Measurements from ENCODE around the gene AIDA.
A peak's percentile ranks its signal among the peaks of the same experiment; 100 is the strongest.

The AIDA gene

GRCh38 chr1:222654849-222655248 lies 57.4 kb downstream of the AIDA start:
- no peak for DNase-seq
- intact Hi-C loops (cut with DNase I) = no loop called here

- intact Hi-C loops (cut with DNase I) = no loop called here
- DNase-seq = no peak
These were observed 59.0 kb downstream of the AIDA start for GRCh38 chr1:222653178-222653827.

DNA sequence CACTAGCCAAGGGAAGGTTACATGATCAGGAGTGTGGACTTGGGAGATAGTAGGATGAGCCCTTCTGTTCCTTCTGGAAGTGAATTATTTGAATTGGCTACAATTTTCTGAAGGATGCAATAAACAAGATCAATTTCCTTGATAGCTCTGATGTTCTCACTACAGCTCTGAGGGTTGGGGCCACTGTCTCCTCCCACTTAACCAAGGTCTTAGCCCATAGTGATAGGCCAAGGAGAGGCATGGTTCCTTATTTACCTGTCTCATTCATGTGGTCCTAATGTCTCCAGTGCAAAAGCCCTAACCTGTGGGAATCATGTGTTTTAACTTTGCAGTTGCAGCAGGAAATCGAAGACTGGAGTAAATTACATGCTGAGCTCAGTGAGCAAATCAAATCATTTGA lies 59.6 kb downstream of the AIDA start:
- DNase-seq = no peak
- intact Hi-C loops (cut with DNase I) = no loop called here

- intact Hi-C loops (cut with DNase I) = loop anchor here (2.0 kb wide), 1 partner anchor 68 kb away; the partner anchor contains the start of genes AIDA and BROX
- no peak for DNase-seq
These were observed 67.7 kb downstream of the AIDA start for GRCh38 chr1:222644636-222644980.

- peak; percentile 90 to 99 (median 95) for DNase-seq
- intact Hi-C loops (cut with DNase I) = loop anchor here (2.0 kb wide), 2 partner anchors 55 to 69 kb away; partner anchors contain the start of genes AIDA, BROX and TAF1A
These were observed 68.2 kb downstream of the AIDA start for GRCh38 chr1:222643938-222644635.

GRCh38 chr1:222643606-222643937 lies 68.7 kb downstream of the AIDA start:
- intact Hi-C loops (cut with DNase I) = loop anchor here (2.0 kb wide), 1 partner anchor 55 kb away; the partner anchor contains the start of gene TAF1A
- no peak for DNase-seq

GRCh38 chr1:222642468-222642867 lies 69.8 kb downstream of the AIDA start:
- intact Hi-C loops (cut with DNase I) = loop anchor here (2.0 kb wide), 1 partner anchor 54 kb away; the partner anchor contains the start of gene TAF1A
- no peak for DNase-seq

- intact Hi-C loops (cut with DNase I) = no loop called here
- DNase-seq = no peak
These were observed 70.9 kb downstream of the AIDA start for GRCh38 chr1:222641269-222641948.

GRCh38 chr1:222634180-222635013 lies 77.9 kb downstream of the AIDA start:
- peak in 2 of 10 donors; percentile 19 to 57 for DNase-seq
- intact Hi-C loops (cut with DNase I) = loop anchor here (1.0 kb wide), 1 partner anchor 169 kb away; no protein-coding TSS in a partner anchor

DNA sequence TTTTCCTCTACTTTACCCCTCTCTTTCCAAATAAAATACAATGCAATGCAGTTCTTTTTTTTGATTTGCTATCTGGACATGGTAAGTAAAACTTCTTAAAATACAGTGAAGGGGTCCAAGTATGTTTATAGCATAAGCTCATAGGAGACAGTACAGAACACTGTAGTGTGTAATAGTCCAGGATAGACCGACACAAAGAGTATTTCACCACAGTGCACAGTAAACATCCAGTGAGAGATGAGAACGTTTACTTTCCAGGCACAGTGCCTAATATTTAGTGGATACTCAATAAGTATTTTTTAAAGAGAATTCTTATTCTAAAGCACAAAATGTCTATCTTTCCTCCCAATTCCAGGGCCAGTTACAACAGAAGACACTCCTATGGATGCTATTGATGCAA lies 79.5 kb downstream of the AIDA start:
- DNase-seq = no peak
- intact Hi-C loops (cut with DNase I) = no loop called here

- no peak for DNase-seq
- intact Hi-C loops (cut with DNase I) = no loop called here
These were observed 80.6 kb downstream of the AIDA start for GRCh38 chr1:222631611-222632208.

DNA sequence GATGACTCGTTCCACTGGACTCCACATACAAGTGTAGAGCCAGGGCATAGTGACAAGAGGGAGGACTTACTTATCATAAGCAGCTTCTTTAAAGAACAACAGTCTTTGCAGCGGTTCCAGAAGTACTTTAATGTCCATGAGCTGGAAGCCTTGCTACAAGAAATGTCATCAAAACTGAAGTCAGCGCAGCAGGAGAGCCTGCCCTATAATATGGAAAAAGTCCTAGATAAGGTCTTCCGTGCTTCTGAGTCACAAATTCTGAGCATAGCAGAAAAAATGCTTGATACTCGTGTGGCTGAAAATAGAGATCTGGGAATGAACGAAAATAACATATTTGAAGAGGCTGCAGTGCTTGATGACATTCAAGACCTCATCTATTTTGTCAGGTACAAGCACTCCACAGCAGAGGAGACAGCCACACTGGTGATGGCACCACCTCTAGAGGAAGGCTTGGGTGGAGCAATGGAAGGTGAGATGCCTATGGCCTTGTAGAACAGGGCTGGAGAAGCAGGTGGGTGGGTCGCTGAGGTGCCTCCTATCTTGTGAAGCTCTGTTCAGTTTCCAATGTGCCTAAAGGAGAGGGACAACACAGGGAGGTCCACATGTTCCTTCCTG lies 82.3 kb downstream of the AIDA start:
- intact Hi-C loops (cut with DNase I) = no loop called here
- no peak for DNase-seq

GRCh38 chr1:222627232-222627631 lies 85.1 kb downstream of the AIDA start:
- DNase-seq = peak in 2 of 10 donors; percentile 24 to 73

GRCh38 chr1:222624214-222624613 lies 88.1 kb downstream of the AIDA start:
- no peak for DNase-seq
- intact Hi-C loops (cut with DNase I) = no loop called here

More at GRCh38 chr1:222627232-222627631, 85.1 kb downstream of the AIDA start:
- intact Hi-C loops (cut with DNase I) = no loop called here

- no peak for DNase-seq
- intact Hi-C loops (cut with DNase I) = no loop called here
These were observed 88.8 kb downstream of the AIDA start for GRCh38 chr1:222623458-222623857.

- DNase-seq = no peak
- intact Hi-C loops (cut with DNase I) = no loop called here
These were observed 89.5 kb downstream of the AIDA start for GRCh38 chr1:222622765-222623164.

GRCh38 chr1:222620566-222620965 lies 91.7 kb downstream of the AIDA start:
- DNase-seq = no peak
- intact Hi-C loops (cut with DNase I) = loop anchor here (2.0 kb wide), 1 partner anchor 90 kb away; no protein-coding TSS in a partner anchor

DNA sequence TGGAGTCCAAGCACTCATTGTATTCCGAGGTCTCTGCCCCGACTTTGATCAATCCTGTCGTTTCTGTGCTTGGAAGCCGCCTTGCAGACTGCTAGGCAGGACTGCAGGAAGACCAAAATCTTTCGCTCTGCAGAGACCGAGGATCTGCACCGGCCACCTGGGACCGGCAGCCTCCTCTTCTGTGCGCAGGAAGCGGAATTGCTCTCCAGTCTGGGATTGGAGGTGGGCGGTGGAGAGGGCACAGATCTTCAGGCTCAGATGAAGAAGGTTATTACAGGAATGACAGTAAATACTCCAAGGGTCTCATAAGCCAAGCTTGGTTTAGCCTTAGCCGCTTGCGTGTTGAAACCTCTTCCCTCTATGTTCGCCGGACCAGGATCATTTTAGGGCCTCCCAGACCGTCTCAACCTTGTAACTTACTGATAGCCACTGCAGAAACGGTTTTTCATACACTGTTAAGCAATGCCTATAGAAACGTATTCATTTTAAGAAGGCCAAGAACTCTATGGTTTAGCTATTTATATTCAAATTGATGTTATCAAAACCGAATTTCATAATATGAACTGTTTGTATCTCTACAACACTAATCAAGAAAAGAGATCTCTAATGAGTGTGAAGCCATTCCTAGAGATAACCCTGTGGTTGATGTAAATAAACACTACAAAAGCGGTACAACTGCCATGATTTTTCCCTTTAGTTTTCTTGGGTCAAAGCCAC lies 93.3 kb downstream of the AIDA start:
- DNase-seq = peak; percentile 15 to 91 (median 44)
- intact Hi-C loops (cut with DNase I) = no loop called here
